ENCODE measurements around the gene TXNDC2. TPM values are rescaled to one million over a fixed set of nuclear protein-coding genes. Genes with fewer than 3 reads are reported as not detected.

Gene TXNDC2
- total RNA-seq, 2 donors from 2014 or later, result not detected

GRCh38 chr18:9865764-9866490 lies 19.8 kb upstream of the TXNDC2 start:
- peaks cover 42% of the 10 kb centered on the region for H3K27me3 Mint-ChIP-seq (ENCODE audit: low read depth)
- ATAC-seq (replicated peaks in 1 of 2), result no peak

DNA sequence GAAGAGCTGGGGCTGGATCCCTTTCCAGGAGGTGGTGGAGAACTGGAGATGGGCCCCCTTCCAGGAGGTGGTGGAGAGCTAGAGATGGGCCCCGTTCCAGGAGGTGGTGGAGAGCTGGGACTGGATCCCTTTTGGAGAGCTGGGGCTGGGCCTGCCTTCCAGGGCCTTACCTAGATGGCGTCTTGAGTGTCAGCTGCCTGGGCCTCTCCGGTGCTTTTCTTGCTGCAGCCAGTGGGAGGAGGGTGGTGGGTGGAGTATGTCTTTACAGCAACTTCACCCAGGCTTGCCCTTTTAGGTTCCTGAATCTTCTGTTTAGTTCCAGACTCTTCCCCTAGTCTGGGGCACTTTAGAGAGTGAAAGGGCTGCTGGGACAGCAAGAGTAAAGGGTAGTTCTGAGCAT lies 19.1 kb upstream of the TXNDC2 start:
- H3K27ac Mint-ChIP-seq, result no peak overlapping the region
- ATAC-seq (replicated peaks in 1 of 2) (no peak), DNase-seq (no peak)
- no peak overlapping the region for H3K4me3 Mint-ChIP-seq
- H3K9me3 Mint-ChIP-seq, result peaks cover 16 to 20% of the 10 kb centered on the region in 2 donors
- peaks cover 49% of the 10 kb centered on the region for H3K27me3 Mint-ChIP-seq (ENCODE audit: low read depth)
- H3K4me1 Mint-ChIP-seq (ENCODE audit: low read depth), result peaks cover 32% of the 10 kb centered on the region
- H3K36me3 Mint-ChIP-seq (ENCODE audit: insufficient read depth in 2 of 2), result peaks cover 10 to 15% of the 10 kb centered on the region in 2 donors

More at GRCh38 chr18:9865764-9866490, 19.8 kb upstream of the TXNDC2 start:
- Mint-ChIP-seq H3K27ac (no peak overlapping the region), H3K4me1 (ENCODE audit: low read depth) (peaks cover 36% of the 10 kb centered on the region), H3K36me3 (ENCODE audit: insufficient read depth in 2 of 2) (peaks cover 10 to 15% of the 10 kb centered on the region in 2 donors), H3K9me3 (peaks cover 16 to 21% of the 10 kb centered on the region in 2 donors), H3K4me3 (no peak overlapping the region)
- DNase-seq, result no peak

- H3K27ac Mint-ChIP-seq, result no peak overlapping the region
Measured at GRCh38 chr18:9867071-9867594, 18.6 kb upstream of the TXNDC2 start.

DNA sequence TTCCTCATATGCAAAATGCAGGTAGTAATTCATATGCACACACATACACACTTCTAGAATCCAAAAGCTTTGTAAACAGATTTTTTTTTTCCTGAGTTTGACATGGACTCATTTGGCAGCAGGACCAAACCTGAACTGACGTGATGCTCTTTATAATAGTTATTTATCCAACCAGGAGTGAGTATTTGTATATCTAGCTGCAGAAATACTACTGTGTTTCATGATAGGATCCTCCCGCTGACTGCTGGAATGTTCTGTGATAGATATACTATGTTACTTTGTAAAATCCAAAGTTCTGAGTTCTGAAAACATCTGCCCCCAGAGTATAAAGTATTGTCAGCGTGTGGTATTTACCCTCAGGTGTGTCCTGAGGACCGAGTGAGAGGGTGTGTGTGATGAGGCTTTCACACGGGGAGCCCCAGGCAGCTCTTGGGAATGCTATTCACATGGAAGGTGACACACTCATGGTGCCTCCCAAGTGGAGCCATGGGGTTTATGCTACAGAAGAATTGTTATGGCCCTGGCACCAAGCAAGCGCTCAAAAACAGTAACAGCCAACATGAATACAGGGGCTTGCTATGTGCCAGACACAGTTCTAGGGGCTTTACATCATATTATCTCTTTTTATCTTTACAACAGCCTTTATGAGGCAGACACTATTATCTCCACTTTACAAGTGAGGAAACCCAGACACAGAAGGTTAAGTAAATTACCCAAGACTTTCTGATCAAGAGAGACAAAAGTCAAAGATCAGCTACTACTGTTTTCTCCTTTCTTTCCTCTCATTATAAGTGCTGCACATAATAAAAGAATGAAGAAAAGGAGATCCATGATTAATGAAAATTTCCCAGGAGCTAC lies 16.7 kb upstream of the TXNDC2 start:
- ATAC-seq (replicated peaks in 1 of 2) (no peak), DNase-seq (no peak)
- Mint-ChIP-seq H3K9me3 (peaks cover 16 to 19% of the 10 kb centered on the region in 2 donors), H3K27me3 (ENCODE audit: low read depth) (peaks cover 48% of the 10 kb centered on the region), H3K4me1 (ENCODE audit: low read depth) (peaks cover 20% of the 10 kb centered on the region), H3K36me3 (ENCODE audit: insufficient read depth in 2 of 2) (peaks cover 10 to 15% of the 10 kb centered on the region in 2 donors), H3K27ac (no peak overlapping the region), H3K4me3 (no peak overlapping the region)

More at GRCh38 chr18:9867071-9867594, 18.6 kb upstream of the TXNDC2 start:
- peaks cover 16 to 19% of the 10 kb centered on the region in 2 donors for H3K9me3 Mint-ChIP-seq
- no peak for DNase-seq
- peaks cover 10 to 15% of the 10 kb centered on the region in 2 donors for H3K36me3 Mint-ChIP-seq (ENCODE audit: insufficient read depth in 2 of 2)
- H3K4me1 Mint-ChIP-seq (ENCODE audit: low read depth), result peaks cover 28% of the 10 kb centered on the region
- H3K27me3 Mint-ChIP-seq (ENCODE audit: low read depth), result peaks cover 52% of the 10 kb centered on the region
- no peak for ATAC-seq (replicated peaks in 1 of 2)
- H3K4me3 Mint-ChIP-seq, result no peak overlapping the region

GRCh38 chr18:9869715-9870430 lies 15.9 kb upstream of the TXNDC2 start:
- peak in 1 of 2 donors; percentile 8 for DNase-seq
- H3K4me3 Mint-ChIP-seq, result no peak overlapping the region
- H3K9me3 Mint-ChIP-seq, result peaks cover 16 to 19% of the 10 kb centered on the region in 2 donors
- H3K4me1 Mint-ChIP-seq (ENCODE audit: low read depth), result peaks cover 20% of the 10 kb centered on the region
- no peak overlapping the region for H3K27ac Mint-ChIP-seq
- H3K36me3 Mint-ChIP-seq (ENCODE audit: insufficient read depth in 2 of 2), result peaks cover 10 to 15% of the 10 kb centered on the region in 2 donors
- peaks cover 48% of the 10 kb centered on the region for H3K27me3 Mint-ChIP-seq (ENCODE audit: low read depth)
- ATAC-seq (replicated peaks in 1 of 2), result peak; percentile 41 to 76

GRCh38 chr18:9870431-9871008 lies 15.3 kb upstream of the TXNDC2 start:
- ATAC-seq (replicated peaks in 1 of 2) (peak in 1 of 2 donors; percentile 17), DNase-seq (no peak)
- Mint-ChIP-seq H3K9me3 (peaks cover 12 to 15% of the 10 kb centered on the region in 2 donors), H3K4me3 (no peak overlapping the region), H3K27ac (no peak overlapping the region), H3K27me3 (ENCODE audit: low read depth) (peaks cover 44% of the 10 kb centered on the region), H3K36me3 (ENCODE audit: insufficient read depth in 2 of 2) (peaks cover 7 to 14% of the 10 kb centered on the region in 2 donors), H3K4me1 (ENCODE audit: low read depth) (peaks cover 20% of the 10 kb centered on the region)

- peaks cover 4 to 8% of the 10 kb centered on the region in 2 donors for H3K9me3 Mint-ChIP-seq
- peaks cover 38% of the 10 kb centered on the region for H3K27me3 Mint-ChIP-seq (ENCODE audit: low read depth)
- no peak for DNase-seq
- H3K4me1 Mint-ChIP-seq (ENCODE audit: low read depth), result peaks cover 21% of the 10 kb centered on the region
- H3K36me3 Mint-ChIP-seq (ENCODE audit: insufficient read depth in 2 of 2), result peaks cover 0 to 6% of the 10 kb centered on the region in 2 donors
- ATAC-seq (replicated peaks in 1 of 2), result no peak
- H3K27ac Mint-ChIP-seq, result no peak overlapping the region
- H3K4me3 Mint-ChIP-seq, result no peak overlapping the region
Measured at GRCh38 chr18:9871244-9871746, 14.5 kb upstream of the TXNDC2 start.

DNA sequence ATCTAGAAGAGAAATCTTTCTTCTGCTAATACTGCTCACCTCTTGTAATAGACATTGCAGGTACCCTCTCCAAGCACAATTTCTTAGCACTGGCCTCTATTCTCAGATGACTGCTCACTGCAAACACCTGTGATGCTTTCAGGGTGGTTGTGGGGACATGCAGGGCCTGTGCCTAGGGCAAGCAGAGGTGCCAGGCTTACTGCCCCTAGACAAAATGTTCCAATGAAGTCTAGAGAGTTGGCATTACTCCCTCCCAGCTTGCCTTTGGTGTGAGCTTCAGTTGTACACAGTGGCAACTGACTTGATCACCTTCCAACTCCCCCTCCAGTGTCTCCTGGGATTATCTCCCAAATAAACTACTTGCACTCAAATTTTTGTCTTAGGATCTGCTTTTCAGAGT lies 12.9 kb upstream of the TXNDC2 start:
- no peaks in the 10 kb centered on the region for H3K36me3 Mint-ChIP-seq (ENCODE audit: insufficient read depth in 2 of 2)
- no peak overlapping the region for H3K4me3 Mint-ChIP-seq
- no peak overlapping the region for H3K27ac Mint-ChIP-seq
- H3K4me1 Mint-ChIP-seq (ENCODE audit: low read depth), result peaks cover 34% of the 10 kb centered on the region
- H3K27me3 Mint-ChIP-seq (ENCODE audit: low read depth), result peaks cover 41% of the 10 kb centered on the region
- no peaks in the 10 kb centered on the region for H3K9me3 Mint-ChIP-seq
- ATAC-seq (replicated peaks in 1 of 2), result no peak
- DNase-seq, result no peak

- Mint-ChIP-seq H3K4me1 (ENCODE audit: low read depth) (peaks cover 27% of the 10 kb centered on the region), H3K27ac (no peak overlapping the region), H3K27me3 (ENCODE audit: low read depth) (peaks cover 26% of the 10 kb centered on the region), H3K9me3 (no peaks in the 10 kb centered on the region), H3K36me3 (ENCODE audit: insufficient read depth in 2 of 2) (no peaks in the 10 kb centered on the region), H3K4me3 (no peak overlapping the region)
- DNase-seq (no peak), ATAC-seq (replicated peaks in 1 of 2) (no peak)
Measured at GRCh38 chr18:9874728-9875127, 11.0 kb upstream of the TXNDC2 start.

DNA sequence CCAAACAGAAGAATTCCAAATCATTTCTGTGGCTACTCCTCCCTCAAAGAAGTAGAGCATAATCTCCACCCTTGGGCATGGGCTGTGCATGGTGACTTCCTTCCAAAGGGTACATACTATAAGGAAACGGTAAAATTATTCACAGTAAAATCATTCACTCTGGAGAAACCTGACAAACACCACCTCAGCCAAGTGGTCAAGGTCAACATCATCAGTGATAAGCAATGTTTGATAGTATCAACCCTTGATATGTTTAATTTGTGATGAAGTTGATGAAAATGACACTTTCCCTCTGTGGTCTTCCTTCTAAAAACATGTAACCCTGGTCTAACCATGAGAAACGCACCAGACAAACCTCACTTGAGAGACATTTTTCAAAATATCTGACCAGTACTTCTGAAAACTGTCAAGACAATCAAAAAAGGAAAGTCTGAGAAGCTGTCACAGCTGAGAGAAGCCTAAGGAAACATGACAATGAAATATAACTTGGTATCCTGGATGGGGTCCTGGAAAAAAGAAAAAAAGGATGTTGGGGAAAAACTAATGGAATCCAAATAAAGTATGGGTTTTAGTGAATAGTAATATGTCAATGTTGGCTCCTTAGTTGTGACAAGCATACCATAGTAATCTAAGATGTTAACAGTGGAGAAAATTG lies 9.4 kb upstream of the TXNDC2 start:
- no peak for ATAC-seq (replicated peaks in 1 of 2)
- Mint-ChIP-seq H3K27me3 (ENCODE audit: low read depth) (peaks cover 11% of the 10 kb centered on the region), H3K4me1 (ENCODE audit: low read depth) (peaks cover 14% of the 10 kb centered on the region)

GRCh38 chr18:9876867-9877654 lies 8.7 kb upstream of the TXNDC2 start:
- ATAC-seq (replicated peaks in 1 of 2) (peak; percentile 90 to 91), DNase-seq (peak; percentile 12 to 14)
- no peaks in the 10 kb centered on the region for H3K36me3 Mint-ChIP-seq (ENCODE audit: insufficient read depth in 2 of 2)
- H3K4me3 Mint-ChIP-seq, result peak overlapping the region; percentile 8 to 54
- peaks cover 6% of the 10 kb centered on the region for H3K27me3 Mint-ChIP-seq (ENCODE audit: low read depth)
- peak overlapping the region; percentile 58 for H3K27ac Mint-ChIP-seq
- no peaks in the 10 kb centered on the region for H3K9me3 Mint-ChIP-seq
- H3K4me1 Mint-ChIP-seq (ENCODE audit: low read depth), result peaks cover 14% of the 10 kb centered on the region

More for the DNA sequence above, 9.4 kb upstream of the TXNDC2 start:
- H3K27ac Mint-ChIP-seq, result peak overlapping the region; percentile 58
- H3K36me3 Mint-ChIP-seq (ENCODE audit: insufficient read depth in 2 of 2), result no peaks in the 10 kb centered on the region
- no peaks in the 10 kb centered on the region for H3K9me3 Mint-ChIP-seq
- no peak for DNase-seq
- H3K4me3 Mint-ChIP-seq, result peak overlapping the region; percentile 8 to 54
